ENCODE data around the gene PPP1R13B. TPM values are rescaled to one million over a fixed set of nuclear protein-coding genes. Genes with fewer than 3 reads are reported as not detected.

The PPP1R13B gene
- total and polyA plus RNA-seq, 2 experiments from 2014 or later: 9.4 to 20.2 TPM

DNA sequence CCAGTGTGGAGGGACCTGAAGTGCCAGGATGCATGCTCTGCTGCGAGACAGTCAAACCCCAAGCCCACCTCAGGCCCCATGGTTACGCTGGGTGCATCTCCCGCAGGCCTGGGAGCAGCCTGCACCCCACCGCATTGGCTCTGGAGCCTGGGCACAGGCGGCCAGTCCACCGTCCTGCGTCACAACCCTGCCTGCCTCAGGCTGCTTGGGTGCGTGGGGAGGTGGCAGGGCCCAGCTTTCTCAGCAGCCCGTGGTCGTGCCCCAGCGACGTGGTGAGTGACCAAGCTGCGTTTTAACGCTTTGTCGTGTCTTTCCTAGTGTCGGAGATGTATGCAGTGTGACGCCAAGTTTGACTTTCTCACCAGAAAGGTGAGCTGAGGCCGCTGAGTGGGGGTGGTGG lies 120.9 kb downstream of the PPP1R13B start:
- no peak for DNase-seq (ENCODE audit: low spot score)
- TF ChIP-seq, protein P1, sequence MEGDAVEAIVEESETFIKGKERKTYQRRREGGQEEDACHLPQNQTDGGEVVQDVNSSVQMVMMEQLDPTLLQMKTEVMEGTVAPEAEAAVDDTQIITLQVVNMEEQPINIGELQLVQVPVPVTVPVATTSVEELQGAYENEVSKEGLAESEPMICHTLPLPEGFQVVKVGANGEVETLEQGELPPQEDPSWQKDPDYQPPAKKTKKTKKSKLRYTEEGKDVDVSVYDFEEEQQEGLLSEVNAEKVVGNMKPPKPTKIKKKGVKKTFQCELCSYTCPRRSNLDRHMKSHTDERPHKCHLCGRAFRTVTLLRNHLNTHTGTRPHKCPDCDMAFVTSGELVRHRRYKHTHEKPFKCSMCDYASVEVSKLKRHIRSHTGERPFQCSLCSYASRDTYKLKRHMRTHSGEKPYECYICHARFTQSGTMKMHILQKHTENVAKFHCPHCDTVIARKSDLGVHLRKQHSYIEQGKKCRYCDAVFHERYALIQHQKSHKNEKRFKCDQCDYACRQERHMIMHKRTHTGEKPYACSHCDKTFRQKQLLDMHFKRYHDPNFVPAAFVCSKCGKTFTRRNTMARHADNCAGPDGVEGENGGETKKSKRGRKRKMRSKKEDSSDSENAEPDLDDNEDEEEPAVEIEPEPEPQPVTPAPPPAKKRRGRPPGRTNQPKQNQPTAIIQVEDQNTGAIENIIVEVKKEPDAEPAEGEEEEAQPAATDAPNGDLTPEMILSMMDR (IDR thresholded peaks at IDR 0.05; ENCODE audit: poor library complexity): no peak
- TF ChIP-seq EZH2phosphoT487 (IDR thresholded peaks at IDR 0.05; ENCODE audit: low read depth, severe bottlenecking, unreplicated experiment) (no peak), EZH2 (IDR thresholded peaks at IDR 0.05; ENCODE audit: borderline replicate concordance) (no peak)
- Histone ChIP-seq H2AFZ (no peak overlapping the region), H3K27ac (no peak overlapping the region), H3K79me2 (peaks cover 62% of the 10 kb centered on the region), H3K9me2 (replicated peaks; ENCODE audit: insufficient read depth) (no peaks in the 10 kb centered on the region), H3K4me3 (no peak overlapping the region), H3K36me3 (replicated peaks; ENCODE audit: insufficient read depth, low read depth) (no peaks in the 10 kb centered on the region), H4K20me1 (ENCODE audit: insufficient read depth, poor library complexity, severe bottlenecking) (peaks cover 35% of the 10 kb centered on the region), H3K27me3 (no peaks in the 10 kb centered on the region), H3K9me3 (ENCODE audit: low read depth) (no peaks in the 10 kb centered on the region), H3K4me2 (no peak overlapping the region), H3K4me1 (ENCODE audit: insufficient read depth) (peaks cover 10% of the 10 kb centered on the region)
- WGBS (ENCODE audit: low lambda C conversion rate, missing lambda C conversion rate): 98% methylated on average over 17 of the region's 18 CpGs

DNA sequence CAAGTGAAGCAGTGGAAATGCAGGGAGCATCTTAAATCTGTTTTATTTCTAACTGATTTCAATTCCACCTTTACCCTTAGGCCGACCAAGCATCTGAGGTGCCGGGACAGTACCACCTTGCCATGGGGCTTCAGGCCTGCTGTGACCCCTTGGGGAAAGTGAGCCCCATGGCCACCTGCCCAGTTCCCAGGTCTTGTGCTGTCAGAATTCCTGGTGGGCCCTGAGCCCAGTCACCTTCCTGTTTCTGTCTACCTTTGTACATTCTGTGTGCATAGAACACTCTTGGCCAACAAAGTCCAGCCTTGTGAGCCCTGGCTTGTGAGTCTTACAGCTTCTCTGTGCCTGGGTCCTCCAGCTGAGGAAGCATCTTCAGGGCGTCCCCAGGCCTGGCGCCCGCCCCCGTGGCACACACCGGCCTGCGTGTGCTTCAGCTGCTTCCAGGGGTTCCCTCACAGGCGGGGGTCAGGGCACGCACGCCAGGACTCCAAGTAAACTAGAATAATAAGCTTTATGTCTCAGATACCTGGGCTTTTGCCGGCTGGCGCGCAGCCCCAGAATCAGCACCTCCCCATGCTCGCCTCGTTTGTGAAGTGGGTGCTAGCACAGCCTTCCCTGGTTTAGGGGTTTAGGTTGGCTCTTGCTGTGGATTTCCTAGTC lies 121.5 kb downstream of the PPP1R13B start:
- Histone ChIP-seq H3K27ac (no peak overlapping the region), H3K4me1 (ENCODE audit: insufficient read depth) (peaks cover 10% of the 10 kb centered on the region), H3K79me2 (peaks cover 68% of the 10 kb centered on the region), H3K4me2 (no peak overlapping the region), H3K9me2 (replicated peaks; ENCODE audit: insufficient read depth) (no peaks in the 10 kb centered on the region), H3K27me3 (no peaks in the 10 kb centered on the region), H3K36me3 (replicated peaks; ENCODE audit: insufficient read depth, low read depth) (no peaks in the 10 kb centered on the region), H2AFZ (no peak overlapping the region), H3K4me3 (no peak overlapping the region), H3K9me3 (ENCODE audit: low read depth) (no peaks in the 10 kb centered on the region), H4K20me1 (ENCODE audit: insufficient read depth, poor library complexity, severe bottlenecking) (peaks cover 41% of the 10 kb centered on the region)
- TF ChIP-seq, protein P1 (IDR thresholded peaks at IDR 0.05; ENCODE audit: poor library complexity): no peak
- no peak for TF ChIP-seq EZH2 (IDR thresholded peaks at IDR 0.05; ENCODE audit: borderline replicate concordance)
- TF ChIP-seq EZH2phosphoT487 (IDR thresholded peaks at IDR 0.05; ENCODE audit: low read depth, severe bottlenecking, unreplicated experiment): no peak
- 97% methylated on average over 16 of the region's 16 CpGs for WGBS (ENCODE audit: low lambda C conversion rate, missing lambda C conversion rate)
- DNase-seq (ENCODE audit: low spot score): no peak

DNA sequence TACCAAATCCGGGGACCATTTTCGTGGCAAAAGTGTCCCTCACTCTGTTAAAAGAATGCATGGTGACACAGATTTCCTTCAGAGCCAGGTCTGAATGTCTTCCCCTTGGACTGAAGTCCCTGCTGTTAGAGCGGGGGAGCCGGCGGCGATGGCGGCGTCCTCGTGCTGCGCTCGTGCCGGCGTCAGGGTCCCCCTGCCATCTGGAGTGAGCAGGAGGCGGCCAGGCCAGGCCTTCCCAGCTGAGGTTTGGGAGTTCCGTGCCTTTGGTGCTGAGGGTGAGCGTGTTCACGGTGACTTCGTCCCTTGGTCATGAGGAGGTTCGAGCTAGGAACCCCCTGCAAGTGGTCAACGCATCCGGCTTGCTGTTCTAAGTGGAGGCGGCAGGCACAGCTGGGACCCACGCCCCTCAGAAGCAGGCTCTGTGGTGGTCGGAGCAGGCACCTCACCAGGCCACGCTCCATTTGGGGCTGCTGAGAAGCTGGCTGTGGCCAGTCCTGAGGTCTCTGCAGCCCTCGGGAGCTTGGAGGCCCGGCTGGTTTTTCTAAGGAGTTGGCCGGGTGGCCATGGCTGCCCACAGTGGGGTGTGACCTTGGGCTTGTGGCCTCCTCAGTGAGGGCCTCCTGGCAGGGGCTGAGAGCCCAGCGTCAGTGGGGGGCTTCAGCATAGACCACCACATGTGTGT lies 122.2 kb downstream of the PPP1R13B start:
- no peak for DNase-seq (ENCODE audit: low spot score)
- no peaks in the 10 kb centered on the region for H3K9me2 ChIP-seq (replicated peaks; ENCODE audit: insufficient read depth)
- 94% methylated on average over 28 of the region's 29 CpGs for WGBS (ENCODE audit: low lambda C conversion rate, missing lambda C conversion rate)
- no peak overlapping the region for H3K4me3 ChIP-seq
- H3K4me2 ChIP-seq: no peak overlapping the region
- H3K27me3 ChIP-seq: no peaks in the 10 kb centered on the region
- no peaks in the 10 kb centered on the region for H3K9me3 ChIP-seq (ENCODE audit: low read depth)
- TF ChIP-seq EZH2phosphoT487 (IDR thresholded peaks at IDR 0.05; ENCODE audit: low read depth, severe bottlenecking, unreplicated experiment): no peak
- TF ChIP-seq EZH2 (IDR thresholded peaks at IDR 0.05; ENCODE audit: borderline replicate concordance): no peak
- TF ChIP-seq, protein P1 (IDR thresholded peaks at IDR 0.05; ENCODE audit: poor library complexity): no peak
- no peak overlapping the region for H2AFZ ChIP-seq
- peaks cover 46% of the 10 kb centered on the region for H4K20me1 ChIP-seq (ENCODE audit: insufficient read depth, poor library complexity, severe bottlenecking)
- no peak overlapping the region for H3K27ac ChIP-seq
- peaks cover 75% of the 10 kb centered on the region for H3K79me2 ChIP-seq
- H3K36me3 ChIP-seq (replicated peaks; ENCODE audit: insufficient read depth, low read depth): no peaks in the 10 kb centered on the region
- H3K4me1 ChIP-seq (ENCODE audit: insufficient read depth): peaks cover 10% of the 10 kb centered on the region
